ENCODE results near the gene CDK5. TPM values are rescaled to one million over a fixed set of nuclear protein-coding genes. Genes with fewer than 3 reads are reported as not detected.

CDK5 gene
- polyA plus RNA-seq, 1 donor = 17.8 TPM

Other genes starting within 250 kb of the CDK5 start
- 54.2 TPM for gene AOC1, start 205.4 kb downstream of the CDK5 start, polyA plus RNA-seq (ENCODE audit: insufficient read length)
- gene KCNH2, start 79.6 kb downstream of the CDK5 start, polyA plus RNA-seq (ENCODE audit: insufficient read length) = 13.1 TPM
- 8.7 TPM for gene NOS3, start 66.9 kb downstream of the CDK5 start, polyA plus RNA-seq (ENCODE audit: insufficient read length)
- gene ATG9B, start 33.4 kb downstream of the CDK5 start, polyA plus RNA-seq (ENCODE audit: insufficient read length) = 3.0 TPM
- 28.4 TPM for gene ABCB8, start 29.4 kb downstream of the CDK5 start, polyA plus RNA-seq (ENCODE audit: insufficient read length)
- 2.3 TPM for gene ASIC3, start 9.4 kb downstream of the CDK5 start, polyA plus RNA-seq (ENCODE audit: insufficient read length)
- 84.4 TPM for gene SLC4A2, start 1.7 kb upstream of the CDK5 start, polyA plus RNA-seq (ENCODE audit: insufficient read length)
- 47.8 TPM for gene FASTK, start 22.9 kb upstream of the CDK5 start, polyA plus RNA-seq (ENCODE audit: insufficient read length)
- 19.7 TPM for gene TMUB1, start 25.6 kb upstream of the CDK5 start, polyA plus RNA-seq (ENCODE audit: insufficient read length)
- gene AGAP3, start 28.6 kb upstream of the CDK5 start, polyA plus RNA-seq (ENCODE audit: insufficient read length) = 65.0 TPM
- 0.22 TPM for gene GBX1, start 109.8 kb upstream of the CDK5 start, polyA plus RNA-seq (ENCODE audit: insufficient read length)
- gene ASB10, start 129.4 kb upstream of the CDK5 start, polyA plus RNA-seq (ENCODE audit: insufficient read length) = not detected
- gene H2BK1, start 152.6 kb upstream of the CDK5 start, polyA plus RNA-seq (ENCODE audit: insufficient read length) = not detected
- gene ABCF2, start 169.3 kb upstream of the CDK5 start, polyA plus RNA-seq (ENCODE audit: insufficient read length) = 24.6 TPM
- 21.2 TPM for gene CHPF2, start 174.6 kb upstream of the CDK5 start, polyA plus RNA-seq (ENCODE audit: insufficient read length)
- 80.6 TPM for gene SMARCD3, start 190.8 kb upstream of the CDK5 start, polyA plus RNA-seq (ENCODE audit: insufficient read length)